HepG2 (cell line): ENCODE data around the gene SIK3. TPM values are rescaled to one million over a fixed set of nuclear protein-coding genes. Genes with fewer than 3 reads are reported as not detected.

ENCODE experiments used
- AHDC1 ChIP-seq: sonication (generic); formaldehyde crosslinking; IDR thresholded peaks from 2 replicates; pipeline ENCODE4 v1.5.1; 2020; ENCODE audit warnings: mild to moderate bottlenecking, missing genetic modification reagents, borderline replicate concordance
- EED ChIP-seq: sonication (generic); formaldehyde crosslinking; IDR thresholded peaks from 2 replicates; pipeline ENCODE4 v1.5.0; 2020; ENCODE audit warnings: mild to moderate bottlenecking, missing genetic modification reagents
- MLX ChIP-seq: IDR thresholded peaks from 2 replicates; pipeline ENCODE4 v1.6.1; 2016
- POLR2A ChIP-seq, 2 experiments: IDR thresholded peaks; 2 replicates each; pipeline ENCODE4 v1.6.1; 2011; ENCODE audit warnings: low read depth in 2 of 2, low read length in 2 of 2, mild to moderate bottlenecking in 1 of 2, moderate library complexity in 1 of 2; ENCODE audit not compliant: insufficient read depth in 1 of 2
- ZC3H13 ChIP-seq: sonication (generic); formaldehyde crosslinking; IDR thresholded peaks from 2 replicates; pipeline ENCODE4 v1.8.1; 2023; ENCODE audit warnings: mild to moderate bottlenecking, missing genetic modification reagents, moderate library complexity
- ZNF253 ChIP-seq: sonication (generic); formaldehyde crosslinking; IDR thresholded peaks from 2 replicates; pipeline ENCODE4 v1.8.0; 2022; ENCODE audit warnings: mild to moderate bottlenecking, missing genetic modification reagents, borderline replicate concordance
- polyA plus RNA-seq, 8 experiments: library from polyadenylated mRNA; depleted of rRNA in 3 of 8; stranded (reverse) in 7 of 8; unstranded in 1 of 8; fragments of >200 nt; fragmentation: Illumina TruSeq in 4 of 8; extraction: Trizol in 4 of 8; gene quantifications; 2 replicates each; pipeline versions ENCODE4 v1.2.1 to v1.2.3, GENCODE V29; 2011 to 2016; ENCODE audit warnings: low read depth in 4 of 8, missing spikeins in 1 of 8, mixed read lengths in 1 of 8; ENCODE audit not compliant: insufficient read depth in 1 of 8
- total RNA-seq, 5 experiments: library from RNA; depleted of rRNA; stranded (reverse); fragments of >200 nt; fragmentation: Illumina TruSeq; extraction: Trizol; gene quantifications; 2 replicates each; pipeline ENCODE4 v1.2.3, GENCODE V29; 2016; ENCODE audit warnings: low read depth in 1 of 5
- TF ChIP-seq, protein P1 (sequence below), 2 experiments: fragments of 450-650 bp in 1 of 2; sonication (generic) in 1 of 2; formaldehyde crosslinking in 1 of 2; IDR thresholded peaks; 2 replicates each; pipeline versions ENCODE4 v1.6.1 to v1.8.0; 2016 to 2022; ENCODE audit warnings: antibody characterized with exemption in 1 of 2, mild to moderate bottlenecking in 1 of 2, missing genetic modification reagents in 1 of 2
- TF ChIP-seq, protein P2 (sequence below): sonication (generic); formaldehyde crosslinking; IDR thresholded peaks from 2 replicates; pipeline ENCODE4 v1.4.0; 2020; ENCODE audit warnings: mild to moderate bottlenecking, missing genetic modification reagents
- TF ChIP-seq, protein P3 (sequence below): sonication (generic); formaldehyde crosslinking; IDR thresholded peaks from 2 replicates; pipeline ENCODE4 v1.8.1; 2023; ENCODE audit warnings: mild to moderate bottlenecking, moderate library complexity, missing genetic modification reagents

SIK3 gene
- total and polyA plus RNA-seq, 2 of the 13 experiments (the other 11 are each of a cell fraction or from before 2014, with no cell fraction given): 5.7 to 9.8 TPM

GRCh38 chr11:116838321-116839084 is 259.7 kb downstream of the SIK3 start (continued):
- TF ChIP-seq AHDC1: no peak
- TF ChIP-seq, protein P1, sequence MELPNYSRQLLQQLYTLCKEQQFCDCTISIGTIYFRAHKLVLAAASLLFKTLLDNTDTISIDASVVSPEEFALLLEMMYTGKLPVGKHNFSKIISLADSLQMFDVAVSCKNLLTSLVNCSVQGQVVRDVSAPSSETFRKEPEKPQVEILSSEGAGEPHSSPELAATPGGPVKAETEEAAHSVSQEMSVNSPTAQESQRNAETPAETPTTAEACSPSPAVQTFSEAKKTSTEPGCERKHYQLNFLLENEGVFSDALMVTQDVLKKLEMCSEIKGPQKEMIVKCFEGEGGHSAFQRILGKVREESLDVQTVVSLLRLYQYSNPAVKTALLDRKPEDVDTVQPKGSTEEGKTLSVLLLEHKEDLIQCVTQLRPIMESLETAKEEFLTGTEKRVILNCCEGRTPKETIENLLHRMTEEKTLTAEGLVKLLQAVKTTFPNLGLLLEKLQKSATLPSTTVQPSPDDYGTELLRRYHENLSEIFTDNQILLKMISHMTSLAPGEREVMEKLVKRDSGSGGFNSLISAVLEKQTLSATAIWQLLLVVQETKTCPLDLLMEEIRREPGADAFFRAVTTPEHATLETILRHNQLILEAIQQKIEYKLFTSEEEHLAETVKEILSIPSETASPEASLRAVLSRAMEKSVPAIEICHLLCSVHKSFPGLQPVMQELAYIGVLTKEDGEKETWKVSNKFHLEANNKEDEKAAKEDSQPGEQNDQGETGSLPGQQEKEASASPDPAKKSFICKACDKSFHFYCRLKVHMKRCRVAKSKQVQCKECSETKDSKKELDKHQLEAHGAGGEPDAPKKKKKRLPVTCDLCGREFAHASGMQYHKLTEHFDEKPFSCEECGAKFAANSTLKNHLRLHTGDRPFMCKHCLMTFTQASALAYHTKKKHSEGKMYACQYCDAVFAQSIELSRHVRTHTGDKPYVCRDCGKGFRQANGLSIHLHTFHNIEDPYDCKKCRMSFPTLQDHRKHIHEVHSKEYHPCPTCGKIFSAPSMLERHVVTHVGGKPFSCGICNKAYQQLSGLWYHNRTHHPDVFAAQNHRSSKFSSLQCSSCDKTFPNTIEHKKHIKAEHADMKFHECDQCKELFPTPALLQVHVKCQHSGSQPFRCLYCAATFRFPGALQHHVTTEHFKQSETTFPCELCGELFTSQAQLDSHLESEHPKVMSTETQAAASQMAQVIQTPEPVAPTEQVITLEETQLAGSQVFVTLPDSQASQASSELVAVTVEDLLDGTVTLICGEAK (IDR thresholded peaks at IDR 0.05): no peak
- TF ChIP-seq, protein P1 (CRISPR knock-in tag; IDR thresholded peaks at IDR 0.05): 0 out of 2 replicates have a peak, but pooled peaks have one; percentile 43
- TF ChIP-seq ZNF253 (CRISPR knock-in tag): no peak
- TF ChIP-seq, protein P2, sequence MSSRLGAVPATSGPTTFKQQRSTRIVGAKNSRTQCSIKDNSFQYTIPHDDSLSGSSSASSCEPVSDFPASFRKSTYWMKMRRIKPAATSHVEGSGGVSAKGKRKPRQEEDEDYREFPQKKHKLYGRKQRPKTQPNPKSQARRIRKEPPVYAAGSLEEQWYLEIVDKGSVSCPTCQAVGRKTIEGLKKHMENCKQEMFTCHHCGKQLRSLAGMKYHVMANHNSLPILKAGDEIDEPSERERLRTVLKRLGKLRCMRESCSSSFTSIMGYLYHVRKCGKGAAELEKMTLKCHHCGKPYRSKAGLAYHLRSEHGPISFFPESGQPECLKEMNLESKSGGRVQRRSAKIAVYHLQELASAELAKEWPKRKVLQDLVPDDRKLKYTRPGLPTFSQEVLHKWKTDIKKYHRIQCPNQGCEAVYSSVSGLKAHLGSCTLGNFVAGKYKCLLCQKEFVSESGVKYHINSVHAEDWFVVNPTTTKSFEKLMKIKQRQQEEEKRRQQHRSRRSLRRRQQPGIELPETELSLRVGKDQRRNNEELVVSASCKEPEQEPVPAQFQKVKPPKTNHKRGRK (CRISPR knock-in tag): no peak
- TF ChIP-seq, protein P3, sequence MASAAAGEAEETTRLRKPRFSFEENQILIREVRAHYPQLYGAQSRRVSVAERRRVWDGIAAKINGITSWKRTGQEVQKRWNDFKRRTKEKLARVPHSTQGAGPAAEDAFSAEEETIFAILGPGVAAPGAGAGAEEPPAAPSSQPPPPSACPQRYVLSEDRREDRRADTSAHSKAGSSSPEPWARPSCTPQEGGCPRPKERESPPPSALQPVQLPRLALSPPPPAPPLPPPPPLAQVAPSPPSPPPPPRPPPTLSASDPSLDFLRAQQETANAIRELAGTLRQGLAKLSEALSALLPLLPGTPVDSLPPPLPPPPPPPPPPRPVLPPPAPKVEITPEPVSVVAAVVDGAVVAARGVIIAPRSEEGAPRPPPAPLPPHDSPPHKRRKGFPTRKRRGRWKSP (CRISPR knock-in tag): 0 out of 2 replicates have a peak, but pooled peaks have one; percentile 31
- TF ChIP-seq MLX (CRISPR knock-in tag): no peak
- no peak for TF ChIP-seq ZC3H13
- TF ChIP-seq POLR2A (IDR thresholded peaks at IDR 0.05; ENCODE audit: insufficient read depth in 1 of 2, low read depth in 2 of 2, low read length in 2 of 2): no peak
- TF ChIP-seq EED: no peak
